GM12875 (cell line): ENCODE data around the gene PHYKPL.

Experiments used
- H3K4me3 ChIP-seq: one replicate; pipeline ENCODE4 v1.5.1; 2011; ENCODE audit warnings: low read depth, low read length, control low read depth
- CTCF ChIP-seq: IDR thresholded peaks from 2 replicates; pipeline ENCODE4 v1.5.1; 2011; ENCODE audit warnings: low read depth, mild to moderate bottlenecking, control low read depth, inconsistent platforms, low read length, moderate library complexity, borderline replicate concordance; ENCODE audit not compliant: insufficient read depth

Gene PHYKPL

GRCh38 chr5:178165581-178165980 lies 67.0 kb downstream of the PHYKPL start:
- no peak overlapping the region for H3K4me3 ChIP-seq
- TF ChIP-seq CTCF: no peak

- peak; percentile 99 for TF ChIP-seq CTCF
- H3K4me3 ChIP-seq: no peak overlapping the region
Observed at GRCh38 chr5:178163772-178164735, 68.5 kb downstream of the PHYKPL start.

GRCh38 chr5:178162481-178162880 lies 70.1 kb downstream of the PHYKPL start:
- TF ChIP-seq CTCF: no peak
- H3K4me3 ChIP-seq: no peak overlapping the region

- no peak for TF ChIP-seq CTCF
- no peak overlapping the region for H3K4me3 ChIP-seq
Observed at GRCh38 chr5:178160176-178160575, 72.4 kb downstream of the PHYKPL start.
